B cell (primary cell): ENCODE measurements around the gene UTP15.

Source experiments
- CTCF ChIP-seq: fragments of 200-600 bp; IDR thresholded peaks from one replicate; pipeline ENCODE4 v1.8.0; 2022; ENCODE audit warnings: antibody characterized with exemption, mild to moderate bottlenecking
- EZH2 ChIP-seq: IDR thresholded peaks from 2 replicates; pipeline ENCODE4 v1.6.1; 2012; ENCODE audit warnings: borderline replicate concordance, low read depth, mild to moderate bottlenecking, moderate library complexity, low read length; ENCODE audit not compliant: insufficient read depth, poor library complexity, severe bottlenecking

- TF ChIP-seq CTCF (no peak), EZH2 (no peak)
Observed at GRCh38 chr5:73612799-73613198, 47.3 kb downstream of the UTP15 start.
